ENCODE results near the gene ESR2.
"Not testable (repeated sequence)": the region's sequence is repeated elsewhere in the genome, so short reads cannot be mapped to it uniquely, and the experiment has no call there.

Gene ESR2

DNA sequence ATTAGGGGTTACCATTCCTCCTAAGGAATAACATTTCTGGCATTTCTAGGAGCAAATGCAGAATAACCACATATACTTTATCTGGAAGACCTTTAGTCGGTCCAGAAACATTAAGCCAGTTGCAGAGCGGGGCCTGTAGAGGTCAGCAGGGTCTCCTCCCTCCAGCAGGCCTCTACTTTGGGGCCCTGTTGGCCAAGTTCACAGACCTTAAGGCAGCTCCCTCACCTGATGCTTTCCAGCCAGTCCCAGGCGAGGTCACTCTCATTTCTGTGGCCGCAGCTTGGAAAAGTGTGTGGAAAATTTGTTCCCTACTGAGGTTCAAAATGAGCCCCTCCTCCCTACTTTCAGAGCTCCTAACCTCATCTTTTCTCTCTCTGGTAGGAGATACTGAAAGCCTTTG, 74.1 kb downstream of the ESR2 start:
- no peak for DNase-seq

DNA sequence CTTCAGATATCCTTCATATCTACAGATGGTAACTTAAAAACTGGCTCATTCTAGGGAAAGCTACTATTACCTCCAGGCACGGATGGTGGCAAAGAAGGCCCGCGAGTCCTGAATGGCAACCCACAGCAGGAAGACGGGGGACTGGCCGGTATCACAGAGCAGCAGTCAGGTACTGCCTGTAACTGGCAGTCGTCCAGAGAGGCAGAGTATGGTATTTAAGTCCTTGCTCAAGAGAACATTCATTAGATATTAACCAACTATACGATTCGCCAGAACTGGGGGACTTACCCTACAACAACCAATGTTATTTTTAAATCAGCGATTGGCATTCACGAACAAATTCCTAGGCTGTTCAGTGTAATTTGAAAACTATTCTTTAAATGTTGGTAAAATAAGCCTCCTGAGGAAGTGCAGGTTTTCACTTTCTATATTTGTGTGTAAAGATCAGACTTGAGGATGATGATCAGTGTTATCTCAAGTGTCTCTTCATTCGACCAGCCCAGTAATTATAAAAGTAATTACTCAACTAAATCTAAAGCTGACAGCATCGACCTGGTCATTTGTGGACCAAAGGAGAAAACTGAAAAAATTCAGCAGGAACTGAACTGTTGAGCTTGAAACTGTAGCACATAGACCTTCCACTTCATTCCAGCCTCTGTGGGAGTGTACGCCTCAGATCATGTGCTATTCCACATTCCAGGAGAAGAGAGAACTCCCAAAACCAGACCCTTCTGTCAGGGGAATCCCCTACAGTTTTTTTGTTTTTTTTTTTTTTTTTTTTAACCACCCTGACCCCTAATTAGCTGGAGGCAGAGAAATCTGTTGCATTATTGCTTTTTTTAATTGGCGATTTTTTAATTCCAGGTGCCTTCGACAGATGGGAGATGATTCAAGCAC, 75.6 kb downstream of the ESR2 start:
- DNase-seq, result no peak

- DNase-seq, result no peak
Observed at GRCh38 chr14:64217834-64218233, 76.3 kb downstream of the ESR2 start.

DNA sequence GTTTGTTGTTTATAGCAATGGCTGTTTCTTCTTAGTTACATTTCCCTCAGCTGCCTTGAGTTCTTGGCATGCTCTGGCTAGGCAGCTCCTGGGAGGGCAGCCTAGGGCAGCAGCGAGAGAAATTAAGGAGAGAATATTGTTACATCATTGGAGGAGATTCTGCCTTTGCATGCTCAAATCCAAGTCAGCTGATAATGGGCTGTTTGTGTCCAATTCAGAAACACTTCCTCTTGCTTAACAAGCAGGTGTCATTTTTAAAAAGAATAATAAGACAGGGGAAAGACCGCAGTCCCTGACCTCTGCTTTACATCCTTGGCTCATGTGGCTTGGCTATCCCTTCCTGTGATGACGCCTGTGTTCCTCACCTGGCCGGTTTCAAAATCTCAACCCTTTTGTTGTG, 76.9 kb downstream of the ESR2 start:
- DNase-seq, result no peak

DNA sequence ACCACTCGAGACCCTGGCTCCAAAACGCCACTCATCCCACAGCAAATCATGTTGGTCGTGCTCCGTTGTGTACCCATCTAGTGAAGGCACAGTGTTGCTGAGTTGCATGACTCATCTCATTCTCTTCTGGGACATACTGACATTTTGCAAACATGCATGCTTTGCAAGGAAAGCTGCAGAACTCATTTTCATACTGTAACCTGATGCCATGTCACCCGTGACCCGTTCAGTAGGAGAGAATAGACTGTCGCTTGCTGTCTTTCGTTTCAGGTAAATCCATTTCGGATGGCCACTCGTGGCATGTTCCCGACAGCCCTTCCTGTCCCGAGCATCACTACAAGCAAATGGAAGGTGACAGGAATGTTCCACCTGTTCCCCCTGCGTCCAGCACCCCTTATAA, 78.2 kb downstream of the ESR2 start:
- DNase-seq, result no peak

DNA sequence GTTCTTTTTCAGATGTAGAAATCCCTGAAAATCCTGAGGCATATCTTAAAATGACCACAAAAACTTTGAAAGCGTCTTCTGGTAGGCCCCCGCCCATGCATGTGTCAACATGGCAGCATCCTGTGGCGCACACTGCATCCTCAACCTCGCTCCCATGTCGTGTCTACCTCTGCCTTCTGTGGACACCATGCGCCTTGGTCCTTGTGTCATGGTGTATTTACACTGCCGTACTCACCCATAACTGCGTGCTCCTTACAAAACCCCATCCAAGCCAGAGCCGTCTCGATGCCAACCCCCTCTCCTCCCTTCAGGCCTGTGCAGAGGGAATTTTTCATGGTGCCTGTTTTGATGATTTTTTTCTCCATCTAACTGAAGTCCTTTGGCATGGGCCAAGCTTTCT, 78.9 kb downstream of the ESR2 start:
- no peak for DNase-seq

DNA sequence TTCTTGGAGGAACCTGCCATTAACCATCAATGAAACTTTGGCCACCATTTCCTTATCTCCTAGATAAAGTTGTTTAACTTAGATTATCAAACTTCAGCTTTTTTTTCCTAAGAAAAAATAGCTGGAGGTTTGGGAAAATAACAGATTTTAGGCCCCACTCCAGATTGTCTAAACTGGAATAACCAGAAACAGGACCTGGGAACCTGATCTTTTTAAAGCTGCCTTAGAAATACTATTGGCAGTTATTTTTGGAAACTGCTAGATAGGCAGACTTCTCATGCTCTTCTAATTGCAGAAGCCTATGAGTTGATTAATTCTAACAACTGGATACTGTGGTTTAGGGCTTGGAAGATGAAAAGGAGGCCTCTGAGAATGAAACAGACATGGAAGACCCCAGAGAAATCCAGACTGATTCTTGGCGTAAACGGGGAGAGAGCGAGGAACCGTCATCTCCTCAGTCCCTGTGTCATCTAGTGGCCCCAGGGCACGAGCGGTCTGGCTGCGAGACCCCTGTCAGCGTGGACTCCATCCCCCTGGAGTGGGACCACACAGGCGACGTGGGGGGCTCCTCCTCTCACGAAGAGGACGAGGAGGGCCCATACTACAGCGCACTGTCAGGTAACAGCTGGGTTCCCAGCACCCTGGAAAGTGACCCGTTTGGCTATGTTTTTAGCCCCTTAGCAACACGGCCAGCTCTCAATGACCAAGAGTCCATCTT, 80.2 kb downstream of the ESR2 start:
- DNase-seq, result no peak

GRCh38 chr14:64213086-64213485, 81.1 kb downstream of the ESR2 start:
- DNase-seq, result no peak

GRCh38 chr14:64212666-64213065, 81.5 kb downstream of the ESR2 start:
- no peak for DNase-seq

GRCh38 chr14:64210912-64211311, 83.3 kb downstream of the ESR2 start:
- not testable (repeated sequence) for DNase-seq

- no peak for DNase-seq
Observed at GRCh38 chr14:64210216-64210615, 84.0 kb downstream of the ESR2 start.

DNA sequence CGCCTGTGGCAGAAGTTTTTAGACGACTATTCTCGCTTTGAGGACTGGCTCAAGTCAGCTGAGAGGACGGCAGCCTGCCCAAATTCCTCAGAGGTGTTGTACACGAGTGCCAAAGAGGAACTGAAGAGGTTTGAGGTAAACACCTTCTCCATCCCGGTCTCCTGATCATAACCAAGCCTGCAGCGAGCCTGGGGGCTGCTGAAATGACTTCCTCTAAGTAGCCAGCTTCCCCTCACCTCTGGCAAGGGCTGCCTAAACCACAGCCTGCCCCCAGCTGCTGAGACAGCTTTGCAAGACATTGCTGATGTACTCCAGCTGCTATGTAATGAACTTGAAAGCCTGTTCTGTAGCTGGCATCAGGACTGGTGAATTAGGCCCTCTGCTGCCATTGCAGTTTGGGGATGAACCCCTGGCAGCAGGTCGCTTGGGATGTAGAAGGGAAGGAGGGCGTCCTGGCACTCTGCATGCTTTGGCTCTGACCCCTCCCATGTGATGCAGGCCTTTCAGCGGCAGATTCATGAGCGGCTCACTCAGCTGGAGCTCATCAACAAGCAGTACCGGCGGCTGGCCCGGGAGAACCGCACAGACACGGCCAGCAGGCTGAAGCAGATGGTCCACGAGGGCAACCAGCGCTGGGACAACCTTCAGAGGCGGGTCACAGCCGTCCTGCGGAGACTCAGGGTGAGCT, 84.6 kb downstream of the ESR2 start:
- no peak for DNase-seq

DNA sequence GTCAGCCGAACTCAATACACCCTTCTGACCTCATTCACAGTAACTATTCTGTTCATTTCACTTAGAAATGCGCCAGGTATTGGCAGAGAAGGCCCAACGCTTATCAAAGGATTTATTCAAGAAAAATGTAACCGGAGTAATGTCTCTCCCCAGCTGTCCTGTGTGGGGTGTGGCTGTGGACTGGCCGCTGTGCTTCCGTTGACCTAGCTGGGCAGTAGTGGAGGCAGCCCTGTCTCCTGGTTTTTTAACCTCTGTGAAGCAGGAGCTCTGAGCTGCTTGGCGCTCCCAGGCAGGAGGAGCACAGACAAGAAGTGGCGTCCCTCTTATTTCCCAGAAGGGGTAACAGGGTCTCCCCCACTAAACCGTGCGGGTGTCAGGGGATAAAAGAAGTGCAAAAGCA, 85.2 kb downstream of the ESR2 start:
- no peak for DNase-seq

- no peak for DNase-seq
Observed at GRCh38 chr14:64208261-64208660, 85.9 kb downstream of the ESR2 start.

GRCh38 chr14:64203366-64204006, 90.7 kb downstream of the ESR2 start:
- no peak for DNase-seq

- no peak for DNase-seq
Observed at GRCh38 chr14:64202716-64203115, 91.5 kb downstream of the ESR2 start.

DNA sequence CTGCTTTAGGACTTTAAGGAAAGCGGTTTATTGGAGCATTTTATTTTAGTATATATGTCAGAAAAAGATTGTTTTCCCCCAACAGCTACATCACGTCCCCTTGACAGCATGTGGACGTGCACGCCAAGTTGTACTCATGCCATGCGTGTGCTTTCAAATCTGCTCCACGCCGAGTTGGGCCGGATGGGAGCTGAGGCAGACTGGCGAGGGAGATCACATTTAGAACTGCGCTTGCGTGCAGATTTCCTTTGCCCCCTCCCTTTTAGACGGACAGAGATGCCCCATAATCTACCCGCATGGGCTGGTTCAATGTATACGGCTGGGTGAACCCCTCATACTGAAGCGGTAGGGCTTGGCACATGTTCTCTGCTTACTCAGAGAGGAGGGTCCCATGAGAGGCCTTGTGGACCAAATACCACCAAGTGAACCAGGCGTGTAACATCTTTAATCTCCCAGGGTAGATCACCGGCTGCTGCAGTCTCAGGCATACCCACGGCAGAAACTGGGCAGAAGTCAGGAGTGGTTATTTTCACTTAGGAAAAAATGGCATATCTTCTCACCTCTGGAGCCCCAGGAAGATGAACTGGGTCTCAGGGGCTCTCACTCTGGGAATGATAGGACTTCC, 92.1 kb downstream of the ESR2 start:
- DNase-seq, result no peak

DNA sequence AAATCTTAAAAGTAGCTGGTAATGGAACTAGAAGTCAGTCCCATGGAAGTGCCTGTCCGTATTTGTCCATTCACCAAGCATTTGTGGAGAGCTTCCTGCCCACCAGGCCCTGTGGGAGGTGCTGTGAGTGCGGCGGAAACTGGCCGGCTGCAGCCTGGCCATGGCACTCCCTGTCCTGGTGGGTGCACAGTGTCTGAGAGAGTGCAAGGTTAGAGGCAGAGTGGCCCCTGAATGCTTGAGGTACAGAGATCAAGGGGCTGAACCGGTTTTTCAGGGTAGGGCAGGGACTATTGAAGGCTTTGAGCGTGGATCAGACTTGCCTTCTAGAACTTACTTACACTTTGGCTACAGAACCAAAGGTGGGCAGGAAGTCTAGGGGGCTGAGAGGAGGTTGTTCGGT, 92.9 kb downstream of the ESR2 start:
- DNase-seq, result no peak

DNA sequence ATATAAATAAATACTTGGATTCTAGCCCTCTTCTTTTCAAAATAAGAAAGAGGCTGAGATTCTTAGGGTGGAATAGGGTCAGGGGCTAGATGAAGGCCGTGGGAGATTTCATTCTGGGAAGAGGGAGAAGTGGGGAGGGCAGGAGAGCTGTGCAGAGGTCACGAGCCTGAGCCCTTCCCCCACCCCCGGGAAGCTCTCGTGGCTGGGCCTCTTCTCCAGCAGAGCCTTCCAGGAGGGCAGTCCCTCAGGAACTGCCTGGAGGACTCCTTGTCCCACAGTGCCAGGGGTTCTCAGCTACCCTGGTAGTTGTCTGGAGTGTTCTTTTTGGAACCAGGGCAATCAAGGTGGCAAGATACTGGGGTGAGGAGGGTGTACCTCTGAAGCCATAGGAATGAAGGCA, 94.0 kb downstream of the ESR2 start:
- DNase-seq, result no peak

- no peak for DNase-seq
Observed at GRCh38 chr14:64198486-64198885, 95.7 kb downstream of the ESR2 start.

GRCh38 chr14:64197996-64198395, 96.2 kb downstream of the ESR2 start:
- DNase-seq, result no peak

DNA sequence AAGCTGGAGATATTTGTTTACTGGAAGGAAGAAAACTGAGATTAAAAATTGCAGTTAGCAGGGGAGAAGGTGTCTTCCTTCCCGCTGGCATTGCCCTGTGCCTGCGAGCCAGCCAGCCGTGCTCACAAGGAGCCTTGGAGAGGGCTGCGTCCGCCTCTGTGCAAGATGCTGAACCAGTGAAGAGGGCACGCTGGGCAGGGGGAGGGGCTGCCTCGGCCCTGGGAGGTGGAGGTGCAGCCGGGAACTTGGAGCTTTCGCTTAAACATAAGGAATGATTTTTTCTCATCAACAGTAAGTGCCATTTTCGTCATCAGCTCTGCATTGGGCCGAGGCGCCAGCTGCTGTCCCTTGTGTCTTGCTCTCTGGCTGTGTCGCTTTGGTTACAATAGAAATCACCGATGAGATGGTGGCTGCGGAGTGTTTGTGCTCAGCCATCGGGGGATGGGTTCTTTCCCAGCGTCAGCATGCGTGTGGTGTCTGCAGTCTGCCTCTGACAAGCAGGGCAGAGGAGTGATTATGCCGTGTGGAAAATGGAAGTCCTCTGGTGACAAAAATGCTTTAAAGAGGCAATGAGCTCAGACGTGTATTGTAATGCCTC, 97.3 kb downstream of the ESR2 start:
- DNase-seq, result no peak
